GM18519 (cell line): ENCODE measurements around the gene POLR3A.

ENCODE experiments used
- ATAC-seq: cut with Tn5 transposase; IDR thresholded peaks from one replicate; pipeline ENCODE4 v1.9.1; 2021; ENCODE audit warnings: mild to moderate bottlenecking, moderate library complexity; ENCODE audit not compliant: unreplicated experiment, low FRiP score

Gene POLR3A

DNA sequence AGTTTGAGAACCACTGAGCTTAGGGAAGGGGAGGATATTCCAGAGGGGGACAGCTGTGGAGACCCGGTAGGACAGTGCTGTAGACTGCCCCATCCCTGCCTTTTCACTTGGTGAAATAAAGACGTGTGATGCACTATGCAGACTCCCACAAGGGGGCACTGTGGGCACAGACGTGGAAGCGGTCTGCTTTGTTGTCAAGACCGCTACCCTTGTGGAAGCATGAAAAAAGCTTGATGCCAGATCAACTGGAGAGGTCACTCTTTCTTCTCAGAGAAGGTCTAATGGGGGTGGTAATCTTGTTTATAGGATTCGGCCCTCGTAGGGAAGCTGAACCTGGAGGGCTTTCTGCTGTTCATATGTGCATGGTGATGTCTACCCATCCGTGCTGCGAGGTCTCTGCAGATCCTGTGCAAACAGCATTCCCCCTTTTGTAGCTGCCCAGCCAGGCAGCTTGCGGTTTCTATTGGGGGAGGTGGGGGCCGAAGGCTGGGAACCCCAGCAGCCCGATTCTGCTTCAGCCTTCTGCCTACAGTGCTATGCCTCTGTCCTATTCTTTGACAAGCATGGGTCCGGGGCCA lies 18.1 kb upstream of the POLR3A start:
- peak; percentile 36 for ATAC-seq

DNA sequence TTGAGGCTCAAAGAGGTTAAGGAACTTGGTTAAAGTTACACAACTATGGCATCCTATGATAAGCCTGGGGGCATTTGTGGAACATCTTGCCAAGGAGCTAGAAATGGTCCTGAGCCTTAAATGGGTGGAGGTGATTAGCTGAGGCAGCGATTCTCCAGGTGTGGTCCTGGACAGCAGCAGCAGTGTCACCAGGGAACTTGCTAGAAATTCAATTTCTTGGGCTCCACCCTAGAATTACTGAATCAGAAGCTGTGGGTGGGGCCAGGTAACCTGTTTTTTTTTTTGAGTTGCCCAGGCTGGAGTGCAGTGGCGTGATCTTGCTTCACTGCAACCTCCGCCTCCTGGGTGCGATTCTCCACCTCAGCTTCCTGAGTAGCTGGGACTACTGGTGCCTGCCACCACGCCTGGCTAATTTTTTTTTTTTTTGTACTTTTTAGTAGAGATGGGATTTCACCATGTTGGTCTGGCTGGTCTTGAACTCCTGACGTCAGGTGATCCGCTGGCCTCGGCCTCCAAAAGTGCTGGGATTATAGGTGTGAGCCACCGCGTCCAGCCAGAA lies 17.5 kb upstream of the POLR3A start:
- no peak for ATAC-seq

DNA sequence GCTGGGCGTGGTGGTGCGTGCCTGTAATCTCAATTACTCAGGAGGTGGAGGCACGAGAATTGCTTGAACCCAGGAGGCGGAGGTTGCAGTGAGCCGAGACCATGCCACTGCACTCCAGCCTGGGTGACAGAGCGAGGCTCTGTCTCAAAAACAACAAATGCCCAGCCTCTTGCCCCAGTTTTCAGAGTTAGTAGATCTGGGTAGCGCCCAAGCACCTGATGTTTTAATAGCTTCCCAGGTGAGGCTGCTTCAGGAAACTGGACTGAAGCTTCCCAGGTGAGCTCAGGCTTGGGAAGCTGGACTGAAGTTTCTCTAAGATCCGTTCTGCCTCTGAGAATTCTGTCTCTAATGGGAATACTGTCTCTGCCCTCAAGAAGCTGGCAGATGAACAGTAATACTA lies 16.5 kb upstream of the POLR3A start:
- no peak for ATAC-seq

DNA sequence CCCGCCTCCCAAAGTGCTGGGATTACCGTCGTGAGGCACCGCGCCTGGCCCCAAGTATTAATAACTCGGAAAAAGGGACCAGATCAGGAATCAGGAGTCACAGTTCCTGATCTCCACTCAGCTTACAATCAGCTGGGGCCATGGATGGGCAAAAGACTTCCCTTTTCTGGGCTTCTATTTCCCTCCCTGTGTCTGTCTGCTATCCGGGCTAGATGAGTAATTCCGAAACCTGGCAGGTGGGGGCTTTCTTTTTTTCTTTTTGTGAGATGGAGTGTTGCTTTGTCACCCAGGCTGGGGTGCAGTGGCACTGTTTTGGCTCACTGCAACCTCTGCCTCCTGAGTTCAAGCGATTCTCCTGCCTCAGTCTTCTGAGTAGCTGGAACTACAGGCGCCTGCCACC lies 15.9 kb upstream of the POLR3A start:
- peak; percentile 39 for ATAC-seq

DNA sequence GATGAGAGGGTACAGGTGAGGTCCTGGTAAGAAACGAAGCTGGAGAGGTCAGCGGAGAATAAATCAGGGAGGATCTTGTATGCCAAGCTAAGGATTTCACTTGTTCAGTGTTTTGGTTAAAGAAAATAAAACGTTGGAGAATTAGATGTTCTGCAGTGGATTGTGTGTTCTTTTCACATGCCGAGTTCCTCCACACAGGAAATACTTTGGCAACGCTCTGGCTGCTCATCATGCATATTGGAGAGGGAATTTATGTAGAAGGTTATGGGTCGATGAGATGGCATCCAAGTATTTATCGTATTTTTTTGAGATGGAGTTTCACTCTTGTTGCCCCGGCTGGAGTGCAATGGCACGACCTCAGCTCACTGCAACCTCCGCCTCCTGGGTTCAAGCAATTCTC lies 15.4 kb upstream of the POLR3A start:
- no peak for ATAC-seq

DNA sequence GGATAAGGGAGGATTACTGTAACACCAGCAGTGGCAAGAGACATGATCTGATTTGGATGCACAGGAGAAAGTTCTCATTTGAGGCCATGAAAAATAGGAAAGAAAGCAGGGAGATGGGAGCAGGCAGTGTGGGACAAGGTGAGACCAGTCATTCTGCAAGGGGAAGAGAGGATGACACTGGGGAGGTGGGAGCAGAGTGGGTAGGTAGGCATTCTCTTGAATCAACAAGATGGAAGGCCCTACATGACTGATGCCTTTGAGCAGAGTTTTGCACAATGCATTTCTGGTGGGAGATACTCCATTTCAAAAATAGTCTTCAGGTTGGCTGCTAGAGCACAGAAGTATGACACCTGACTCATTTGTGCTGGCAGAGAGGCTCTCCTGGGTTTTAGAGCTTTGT lies 14.9 kb upstream of the POLR3A start:
- no peak for ATAC-seq

DNA sequence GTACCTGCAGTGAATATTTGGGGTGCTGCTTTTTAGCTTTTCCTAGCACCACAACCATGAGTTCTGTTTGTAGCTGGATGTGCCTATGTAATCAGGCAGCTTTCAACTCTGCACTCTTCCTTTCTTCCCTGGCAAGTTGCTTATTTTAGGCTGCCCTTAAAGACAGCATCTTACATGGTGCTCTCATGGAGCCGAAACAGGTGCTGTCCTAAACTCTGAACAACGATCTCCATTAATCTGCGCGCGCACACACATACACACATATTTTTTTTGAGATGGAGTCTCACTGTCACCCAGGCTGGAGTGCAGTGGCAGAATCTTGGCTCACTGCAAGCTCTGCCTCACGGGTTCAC lies 13.4 kb upstream of the POLR3A start:
- ATAC-seq, result no peak

DNA sequence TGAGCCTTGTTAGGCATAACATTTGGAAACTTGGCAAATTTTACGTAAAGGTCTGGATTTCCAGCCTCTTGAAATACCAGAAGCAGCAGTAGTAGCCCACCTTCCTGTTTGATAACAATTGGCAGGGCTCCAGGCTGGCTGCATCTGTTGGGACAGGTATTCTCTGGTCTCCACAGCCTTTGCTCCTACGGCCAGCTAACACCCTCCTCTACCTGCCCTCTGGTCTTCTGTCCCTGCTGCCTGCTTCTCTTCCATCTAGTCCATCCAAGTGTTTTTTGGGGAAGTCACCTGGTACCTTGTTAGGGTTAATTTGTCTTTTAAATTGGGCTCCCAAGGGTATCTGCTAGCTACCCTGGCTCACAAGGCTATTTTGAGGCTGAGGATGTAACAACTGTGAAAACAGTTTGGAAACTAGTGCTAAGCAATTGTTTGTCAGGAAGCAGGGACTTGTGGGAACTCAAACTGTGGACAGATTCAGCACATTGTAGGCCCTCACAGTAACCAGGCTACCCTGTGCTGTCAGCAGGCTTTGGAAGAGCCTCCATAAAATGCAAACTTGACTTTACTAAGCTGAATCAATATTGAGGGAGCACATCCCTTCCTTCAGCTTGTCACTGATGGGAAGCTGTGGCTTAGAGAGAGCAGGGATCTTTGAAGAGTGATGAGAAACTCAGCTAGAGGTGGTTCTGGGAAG lies 12.9 kb upstream of the POLR3A start:
- ATAC-seq, result no peak

DNA sequence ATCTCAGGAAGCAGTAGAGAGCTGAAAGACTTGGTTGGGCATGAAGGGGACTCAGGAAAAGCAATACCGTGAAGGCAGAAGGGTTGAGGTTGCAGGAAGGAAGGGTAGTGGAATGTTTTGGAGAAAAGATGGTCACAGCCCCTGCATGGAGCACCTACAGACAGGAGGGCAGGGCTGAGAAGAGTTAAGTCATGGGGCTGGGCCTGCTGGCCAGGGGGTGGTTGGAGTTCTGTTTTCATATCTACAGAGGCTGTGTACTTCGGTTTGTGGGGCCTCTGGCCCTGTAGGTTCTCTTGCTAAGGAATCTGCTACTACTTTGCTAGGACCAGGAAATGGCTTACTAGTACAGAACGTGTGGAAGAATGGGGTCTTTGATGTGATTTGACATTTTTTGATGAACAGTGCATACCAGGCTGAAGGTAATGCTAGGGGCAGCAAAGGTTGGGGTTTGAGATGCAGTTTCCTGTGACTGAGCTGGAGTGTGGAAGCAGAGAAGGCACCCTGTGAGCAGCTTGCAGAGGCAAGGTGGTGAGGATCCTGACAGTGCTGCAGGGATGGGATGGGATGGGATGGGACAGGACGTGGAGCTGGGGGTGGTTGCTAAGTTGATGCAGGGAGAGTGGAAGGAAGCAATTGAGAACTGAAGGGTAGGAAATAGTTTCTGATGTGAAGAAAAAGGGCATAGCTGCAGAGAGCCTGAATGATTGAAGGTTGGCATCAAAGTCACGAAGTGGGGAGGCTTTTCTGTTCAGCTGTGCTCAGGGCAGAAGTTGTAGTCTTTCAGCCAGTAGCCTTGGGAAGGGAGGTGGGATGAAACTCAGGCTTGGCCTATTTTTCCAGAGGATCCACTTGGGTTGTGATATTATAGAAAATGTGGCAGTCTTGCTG lies 12.1 kb upstream of the POLR3A start:
- no peak for ATAC-seq

DNA sequence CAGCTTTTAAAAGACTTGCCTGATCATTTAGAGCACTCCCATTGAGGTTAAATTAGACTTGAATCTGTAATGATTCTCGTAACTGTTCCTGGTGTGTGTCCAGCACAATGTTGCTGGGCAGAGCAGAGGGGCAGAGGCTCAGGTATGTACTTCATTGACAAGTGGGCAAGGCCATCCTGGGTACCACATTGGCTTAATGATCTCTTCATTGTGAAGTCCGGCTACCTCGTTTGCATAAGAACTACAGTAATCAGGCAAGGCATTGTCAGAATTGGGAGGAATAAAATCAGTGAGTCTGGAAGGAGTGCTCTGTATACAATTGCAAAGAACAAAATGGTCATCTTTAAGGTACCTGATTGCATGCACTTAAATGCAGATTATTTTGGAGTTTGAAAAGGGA lies 10.4 kb upstream of the POLR3A start:
- ATAC-seq, result no peak

DNA sequence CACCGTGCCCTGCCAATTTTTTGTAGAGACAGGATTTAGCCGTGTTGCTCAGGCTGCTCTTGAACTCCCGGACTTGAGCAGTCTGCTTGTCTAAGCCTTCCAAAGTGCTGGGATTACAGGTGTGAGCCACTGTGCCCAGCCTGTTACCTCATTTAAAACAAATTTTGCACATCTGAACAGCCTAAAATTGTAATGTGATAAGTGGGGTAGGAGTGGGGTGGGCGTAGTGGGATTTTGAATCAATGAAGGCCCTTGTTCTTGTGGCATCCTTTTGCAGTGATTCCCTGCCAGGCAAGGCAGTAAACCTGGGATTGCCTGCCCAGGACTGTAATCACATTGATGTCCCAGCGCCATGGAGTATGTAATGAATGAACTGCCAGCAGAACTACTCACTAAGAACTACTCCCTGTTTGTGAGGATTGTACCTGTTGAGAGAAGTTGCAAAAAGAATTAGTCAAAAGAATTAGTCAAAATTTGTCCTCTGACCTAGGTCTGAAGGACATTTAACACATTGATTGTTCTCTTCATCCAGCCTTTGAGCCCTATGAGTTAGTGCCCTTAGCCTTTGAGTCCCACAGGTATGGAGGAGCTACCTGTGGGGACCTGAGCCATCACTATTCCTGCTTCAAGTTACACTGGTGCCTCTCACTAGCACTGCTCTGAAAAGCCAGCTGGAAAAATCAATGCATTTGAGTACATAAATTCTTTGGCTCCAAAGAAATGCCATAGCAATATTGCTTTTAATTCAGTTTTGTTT lies 9.7 kb upstream of the POLR3A start:
- ATAC-seq, result no peak

DNA sequence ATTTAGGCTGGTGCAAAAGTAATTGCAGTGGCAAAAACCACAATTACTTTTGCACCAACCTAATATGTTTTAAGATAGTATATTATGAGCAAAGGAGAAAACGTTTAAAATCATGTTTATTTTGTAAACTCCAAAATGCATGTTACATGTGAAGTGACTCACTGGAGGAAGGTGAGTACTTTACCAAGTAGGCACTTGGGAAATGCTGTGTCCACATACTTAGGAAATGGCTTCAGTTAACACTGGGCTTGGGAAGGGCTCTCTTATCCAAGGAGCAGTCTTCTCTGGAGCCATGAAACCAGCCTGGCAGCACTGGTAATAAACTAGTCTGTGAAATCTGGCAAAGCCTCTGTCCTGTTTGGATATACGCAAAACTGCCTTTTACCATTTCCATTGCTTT lies 8.8 kb upstream of the POLR3A start:
- no peak for ATAC-seq

DNA sequence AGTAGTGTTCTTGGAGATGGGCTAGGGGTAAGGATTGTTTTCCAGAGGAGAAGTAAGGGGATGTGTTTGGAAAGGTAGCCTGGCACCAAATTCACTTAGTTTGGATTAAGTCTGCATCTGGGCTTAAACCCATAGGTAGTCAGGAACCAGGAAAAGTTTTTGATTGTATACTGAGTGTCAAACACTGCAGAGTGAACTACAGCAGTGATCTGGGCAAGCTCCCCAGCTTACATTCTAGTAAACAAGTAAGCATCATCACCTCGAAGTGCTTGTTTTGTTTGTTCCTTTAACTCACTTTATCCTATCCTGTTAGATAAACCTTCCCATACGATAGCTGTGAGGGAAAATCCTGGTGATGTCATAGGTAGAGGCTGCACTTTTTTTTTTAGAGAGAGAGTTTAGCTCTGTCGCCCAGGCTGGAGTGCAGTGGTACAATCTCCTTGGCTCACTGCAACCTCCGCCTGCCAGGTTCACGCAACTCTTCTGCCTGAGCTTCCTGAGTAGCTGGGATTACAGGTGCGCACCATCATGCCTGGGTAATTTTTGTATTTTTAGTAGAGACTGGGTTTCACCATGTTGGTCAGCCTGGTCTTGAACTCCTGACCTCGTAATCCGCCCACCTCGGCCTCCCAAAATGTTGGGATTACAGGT lies 6.7 kb upstream of the POLR3A start:
- ATAC-seq, result no peak

DNA sequence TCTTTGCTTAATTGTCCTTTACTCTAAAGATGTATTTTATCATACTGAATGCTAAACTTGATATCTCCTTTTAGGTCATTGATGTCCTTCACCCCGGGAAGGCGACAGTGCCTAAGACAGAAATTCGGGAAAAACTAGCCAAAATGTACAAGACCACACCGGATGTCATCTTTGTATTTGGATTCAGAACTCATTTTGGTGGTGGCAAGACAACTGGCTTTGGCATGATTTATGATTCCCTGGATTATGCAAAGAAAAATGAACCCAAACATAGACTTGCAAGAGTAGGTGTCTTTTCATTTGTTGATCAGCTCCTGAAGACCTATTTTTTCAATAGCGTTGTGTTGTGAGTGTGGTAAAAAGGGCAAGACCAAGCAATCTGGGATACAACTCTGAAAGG lies 6.1 kb upstream of the POLR3A start:
- no peak for ATAC-seq

DNA sequence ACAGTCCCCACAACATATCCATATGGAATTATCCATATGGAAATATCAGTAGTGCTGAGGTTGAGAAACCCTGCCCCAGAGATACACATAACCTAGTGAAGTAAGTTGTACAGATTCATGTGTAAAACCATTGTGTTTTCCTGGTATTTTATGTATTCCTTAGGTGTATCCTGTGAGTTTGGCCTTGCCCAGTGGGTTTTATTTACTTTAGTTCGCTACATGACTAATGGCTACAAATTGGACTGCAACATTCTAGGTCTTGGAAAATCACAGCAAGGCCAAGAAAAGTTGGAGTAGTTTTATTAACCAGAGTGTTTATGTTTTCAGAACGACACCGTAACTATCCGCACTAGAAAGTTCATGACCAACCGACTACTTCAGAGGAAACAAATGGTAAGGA lies 5.7 kb upstream of the POLR3A start:
- ATAC-seq, result no peak

DNA sequence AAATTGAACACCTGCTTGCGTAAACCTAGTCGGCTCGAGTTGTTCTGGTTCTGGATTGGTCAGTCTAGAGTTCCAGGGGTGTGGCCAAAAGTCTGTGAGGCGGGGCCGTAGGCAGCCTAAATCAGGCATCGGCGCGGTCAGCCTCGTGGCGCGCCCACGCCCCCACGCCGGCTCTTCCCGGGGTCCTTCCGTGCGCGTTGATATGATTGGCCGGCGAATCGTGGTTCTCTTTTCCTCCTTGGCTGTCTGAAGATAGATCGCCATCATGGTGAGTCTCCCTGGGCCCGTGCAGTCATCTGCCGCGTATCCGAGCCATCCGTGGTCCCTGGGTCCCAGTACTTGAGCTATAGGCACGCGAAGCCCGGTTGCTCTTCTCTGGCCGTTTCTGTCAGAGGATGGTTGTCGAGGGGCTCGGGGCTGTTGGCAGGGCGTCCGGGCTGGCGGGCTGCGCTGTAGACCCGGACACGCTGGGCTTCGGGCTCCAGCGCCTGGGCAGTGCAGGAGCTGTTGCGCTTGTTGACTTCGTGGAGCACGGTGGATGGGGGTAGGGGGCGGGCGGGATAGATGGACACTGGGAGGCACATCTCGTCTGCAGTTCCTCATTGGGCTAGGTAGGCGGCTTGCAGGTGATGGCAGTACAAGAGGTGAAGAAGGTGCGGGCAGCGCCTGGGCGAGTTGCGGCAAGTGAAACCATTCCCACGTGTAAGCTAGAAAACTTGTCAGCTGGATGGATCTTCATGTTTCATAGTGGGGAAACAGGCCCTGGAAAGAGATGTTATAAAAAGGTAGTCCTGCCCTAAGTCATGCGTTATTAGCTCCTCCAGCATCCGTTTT lies 4.5 kb upstream of the POLR3A start, which contains the start of gene RPS24:
Gene RPS24, plus strand, starts transcription at position 227 of the 834 bp plus-strand sequence. Its CDS starts 39 bp downstream, at position 266.
- ATAC-seq, result peak; percentile 81

DNA sequence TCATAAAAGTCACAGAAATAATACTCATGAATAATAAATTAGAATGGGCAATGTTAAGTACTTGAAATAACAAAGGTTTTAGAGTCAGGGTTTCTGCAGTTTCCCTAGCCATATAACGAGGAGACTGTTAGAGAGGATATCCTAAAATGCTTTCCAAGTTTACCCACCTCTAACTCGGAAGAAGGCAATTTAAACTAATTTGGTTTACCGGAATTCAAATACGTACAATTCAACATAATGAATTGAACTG lies 4.0 kb upstream of the POLR3A start:
- no peak for ATAC-seq

DNA sequence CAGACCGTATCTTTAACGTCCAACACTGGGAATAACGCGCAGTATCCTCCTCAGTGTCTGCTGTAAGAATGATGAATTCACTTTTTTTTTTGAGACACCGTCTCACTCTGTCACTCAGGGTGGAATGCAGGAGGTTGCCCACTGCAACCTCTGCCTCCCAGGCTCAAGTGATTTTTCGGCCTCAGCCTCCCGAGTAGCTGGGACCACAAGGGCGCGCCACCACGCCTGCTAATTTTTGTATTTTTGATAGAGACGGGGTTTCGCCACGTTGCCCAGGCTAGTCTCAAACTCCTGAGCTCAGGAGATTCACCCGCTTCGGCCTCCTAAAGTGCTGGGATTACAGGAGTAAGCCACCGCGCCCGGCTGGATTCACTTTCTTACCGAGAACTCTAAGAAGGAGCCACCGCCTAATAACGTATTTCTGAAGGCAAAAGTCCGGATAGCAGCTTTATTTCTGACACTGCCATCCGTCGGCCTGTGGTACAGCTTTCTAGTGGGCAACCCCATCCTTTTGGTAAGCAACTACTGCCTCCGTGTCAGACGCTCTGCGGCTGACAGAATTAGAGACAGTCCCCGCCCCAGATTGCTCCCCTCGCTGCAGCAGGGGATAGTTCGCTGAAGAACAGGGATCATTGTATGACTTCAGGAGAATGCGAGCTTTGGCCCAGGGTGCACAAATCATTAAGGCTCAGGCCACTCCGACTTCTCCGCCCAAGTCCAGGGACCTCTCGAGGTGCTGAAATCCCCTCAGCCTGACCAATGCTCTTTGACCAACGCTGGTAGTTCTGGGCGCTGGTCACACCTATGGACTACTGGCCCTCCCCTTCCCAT lies 662 bp downstream of the POLR3A start:
- ATAC-seq, result no peak
